ENCODE measurements around the gene PLEKHM3. TPM values are rescaled to one million over a fixed set of nuclear protein-coding genes. Genes with fewer than 3 reads are reported as not detected.

PLEKHM3 gene
- total RNA-seq, 3 donors from 2014 or later (not counting 1 experiment from before 2014, with no cell fraction given), result 21.7 to 27.7 (median 26.3) TPM

- no peaks in the 10 kb centered on the region for H3K4me1 ChIP-seq (ENCODE audit: control insufficient read depth, insufficient read depth, low read length)
- H3K9me3 ChIP-seq (ENCODE audit: control insufficient read depth, insufficient read depth, low read length), result no peaks in the 10 kb centered on the region
- Mint-ChIP-seq H3K4me3 (no peak overlapping the region), H3K36me3 (no peaks in the 10 kb centered on the region), H3K9me3 (no peaks in the 10 kb centered on the region), H3K27me3 (ENCODE audit: low read depth in 2 of 2) (no peaks in the 10 kb centered on the region), H3K27ac (no peak overlapping the region), H3K4me1 (peaks cover 19 to 26% of the 10 kb centered on the region in 2 donors)
- TF ChIP-seq CTCF (IDR thresholded peaks at IDR 0.05), result no peak
- no peaks in the 10 kb centered on the region for H3K36me3 ChIP-seq (ENCODE audit: control insufficient read depth, insufficient read depth, low read length)
- no peak for DNase-seq
- whole genome bisulfite sequencing (ENCODE audit: insufficient coverage), result 75% methylated on average over 3 of the region's 5 CpGs
- no peak for ATAC-seq
- H3K27me3 ChIP-seq (ENCODE audit: control insufficient read depth, insufficient read depth, low read length), result no peaks in the 10 kb centered on the region
- intact Hi-C loops (cut with micrococcal nuclease), result no loop called here
- H3K4me3 ChIP-seq (ENCODE audit: low read length), result no peak overlapping the region
- no peak overlapping the region for H3K27ac ChIP-seq (ENCODE audit: low read length)
These were observed 18.5 kb downstream of the PLEKHM3 start for GRCh38 chr2:208006833-208007232.

- Mint-ChIP-seq H3K36me3 (no peaks in the 10 kb centered on the region), H3K9me3 (no peaks in the 10 kb centered on the region)
- DNase-seq, result no peak
These were observed 19.0 kb downstream of the PLEKHM3 start for GRCh38 chr2:208006337-208006736.

GRCh38 chr2:208001924-208002323 lies 23.4 kb downstream of the PLEKHM3 start:
- no peak for TF ChIP-seq CTCF (IDR thresholded peaks at IDR 0.05)
- Histone ChIP-seq H3K27ac (ENCODE audit: low read length) (no peak overlapping the region), H3K4me1 (ENCODE audit: control insufficient read depth, insufficient read depth, low read length) (no peaks in the 10 kb centered on the region), H3K4me3 (ENCODE audit: low read length) (no peak overlapping the region), H3K27me3 (ENCODE audit: control insufficient read depth, insufficient read depth, low read length) (no peaks in the 10 kb centered on the region), H3K9me3 (ENCODE audit: control insufficient read depth, insufficient read depth, low read length) (no peaks in the 10 kb centered on the region), H3K36me3 (ENCODE audit: control insufficient read depth, insufficient read depth, low read length) (peaks cover 12% of the 10 kb centered on the region)
- intact Hi-C loops (cut with micrococcal nuclease), result no loop called here
- no peak overlapping the region for H3K4me3 Mint-ChIP-seq
- ATAC-seq (no peak), DNase-seq (no peak)
- H3K4me1 Mint-ChIP-seq, result peaks cover 8 to 24% of the 10 kb centered on the region in 2 donors
- no peaks in the 10 kb centered on the region for H3K27me3 Mint-ChIP-seq (ENCODE audit: low read depth in 2 of 2)
- H3K36me3 Mint-ChIP-seq, result peaks cover 8% of the 10 kb centered on the region
- 96% methylated on average over 5 of the region's 5 CpGs for WGBS (ENCODE audit: insufficient coverage)
- no peak overlapping the region for H3K27ac Mint-ChIP-seq
- no peaks in the 10 kb centered on the region for H3K9me3 Mint-ChIP-seq

More at GRCh38 chr2:208006337-208006736, 19.0 kb downstream of the PLEKHM3 start:
- H3K27me3 Mint-ChIP-seq (ENCODE audit: low read depth in 2 of 2), result no peaks in the 10 kb centered on the region
- WGBS (ENCODE audit: insufficient coverage), result 90% methylated on average over 2 of the region's 3 CpGs
- no peak overlapping the region for H3K4me3 Mint-ChIP-seq
- no peaks in the 10 kb centered on the region for H3K36me3 ChIP-seq (ENCODE audit: control insufficient read depth, insufficient read depth, low read length)
- no peak overlapping the region for H3K4me3 ChIP-seq (ENCODE audit: low read length)
- H3K27me3 ChIP-seq (ENCODE audit: control insufficient read depth, insufficient read depth, low read length), result no peaks in the 10 kb centered on the region
- no peak overlapping the region for H3K27ac ChIP-seq (ENCODE audit: low read length)
- H3K9me3 ChIP-seq (ENCODE audit: control insufficient read depth, insufficient read depth, low read length), result no peaks in the 10 kb centered on the region
- H3K4me1 Mint-ChIP-seq, result peaks cover 19 to 26% of the 10 kb centered on the region in 2 donors
- H3K27ac Mint-ChIP-seq, result no peak overlapping the region
- intact Hi-C loops (cut with micrococcal nuclease), result no loop called here
- TF ChIP-seq CTCF (IDR thresholded peaks at IDR 0.05), result no peak
- no peak for ATAC-seq
- H3K4me1 ChIP-seq (ENCODE audit: control insufficient read depth, insufficient read depth, low read length), result no peaks in the 10 kb centered on the region

- no peak for DNase-seq
- Mint-ChIP-seq H3K9me3 (no peaks in the 10 kb centered on the region), H3K36me3 (peaks cover 11% of the 10 kb centered on the region), H3K4me3 (no peak overlapping the region), H3K4me1 (peaks cover 16 to 28% of the 10 kb centered on the region in 2 donors), H3K27me3 (ENCODE audit: low read depth in 2 of 2) (no peaks in the 10 kb centered on the region), H3K27ac (no peak overlapping the region)
- Histone ChIP-seq H3K4me3 (ENCODE audit: low read length) (no peak overlapping the region), H3K4me1 (ENCODE audit: control insufficient read depth, insufficient read depth, low read length) (no peaks in the 10 kb centered on the region), H3K36me3 (ENCODE audit: control insufficient read depth, insufficient read depth, low read length) (peaks cover 12% of the 10 kb centered on the region), H3K9me3 (ENCODE audit: control insufficient read depth, insufficient read depth, low read length) (no peaks in the 10 kb centered on the region), H3K27me3 (ENCODE audit: control insufficient read depth, insufficient read depth, low read length) (no peaks in the 10 kb centered on the region), H3K27ac (ENCODE audit: low read length) (no peak overlapping the region)
- WGBS (ENCODE audit: insufficient coverage), result 96% methylated on average over 8 of the region's 10 CpGs
- no peak for ATAC-seq
- TF ChIP-seq CTCF (IDR thresholded peaks at IDR 0.05), result no peak
- intact Hi-C loops (cut with micrococcal nuclease), result no loop called here
These were observed 24.5 kb downstream of the PLEKHM3 start for GRCh38 chr2:208000701-208001395.

Data from natural killer cell (primary cell).